Hematopoietic multipotent progenitor cell treated with erythropoietin and hydrocortisone succinate and interleukin-3 and kit ligand, for 15 days (in vitro differentiated cells): ENCODE results near the gene SYNRG.
A peak's percentile ranks its signal among the peaks of the same experiment; 100 is the strongest.
"Not testable (repeated sequence)": the region's sequence is repeated elsewhere in the genome, so short reads cannot be mapped to it uniquely, and the experiment has no call there.

Experiments used
- DNase-seq: peaks from one replicate; pipeline ENCODE4 v3.0.0-alpha.2; 2015; ENCODE audit warnings: low spot score

Gene SYNRG

GRCh38 chr17:37609170-37610040, at the start of gene SYNRG:
TSS of gene SYNRG (minus strand) at chr17:37609418. CDS start at chr17:37609355, 63 bp downstream.
- DNase-seq: peak; percentile 95

- no peak for DNase-seq
Observed at GRCh38 chr17:37657202-37657601, 48.0 kb upstream of the SYNRG start.

- DNase-seq: no peak
Observed at GRCh38 chr17:37651849-37652248, 42.6 kb upstream of the SYNRG start.

GRCh38 chr17:37650419-37651003, 41.3 kb upstream of the SYNRG start:
- peak; percentile 34 for DNase-seq

- DNase-seq: no peak
Observed at GRCh38 chr17:37648555-37648954, 39.3 kb upstream of the SYNRG start.

- DNase-seq: no peak
Observed at GRCh38 chr17:37647856-37648255, 38.6 kb upstream of the SYNRG start.

- no peak for DNase-seq
Observed at GRCh38 chr17:37643869-37644268, 34.7 kb upstream of the SYNRG start.

- DNase-seq: peak; percentile 98
Observed at GRCh38 chr17:37643118-37643766, 34.0 kb upstream of the SYNRG start, which contains the start of gene DDX52. TSS of gene DDX52 (minus strand) at chr17:37643446. CDS start at chr17:37643420, 26 bp downstream.

GRCh38 chr17:37642681-37643080, 33.5 kb upstream of the SYNRG start:
- DNase-seq: peak; percentile 37

GRCh38 chr17:37640015-37640414, 30.8 kb upstream of the SYNRG start:
- peak; percentile 42 for DNase-seq

GRCh38 chr17:37637956-37638355, 28.7 kb upstream of the SYNRG start:
- DNase-seq: no peak

- not testable (repeated sequence) for DNase-seq
Observed at GRCh38 chr17:37616430-37616829, 7.2 kb upstream of the SYNRG start.

GRCh38 chr17:37614823-37615222, 5.6 kb upstream of the SYNRG start:
- DNase-seq: no peak

GRCh38 chr17:37614391-37614790, 5.2 kb upstream of the SYNRG start:
- no peak for DNase-seq

- DNase-seq: no peak
Observed at GRCh38 chr17:37610971-37611370, 1.8 kb upstream of the SYNRG start.

- not testable (repeated sequence) for DNase-seq
Observed at GRCh38 chr17:37610041-37610420, 813 bp upstream of the SYNRG start.

GRCh38 chr17:37608351-37609169, 658 bp downstream of the SYNRG start:
- DNase-seq: peak; percentile 30

- DNase-seq: no peak
Observed at GRCh38 chr17:37607637-37608331, 1.4 kb downstream of the SYNRG start.

- no peak for DNase-seq
Observed at GRCh38 chr17:37605813-37606505, 3.3 kb downstream of the SYNRG start.

GRCh38 chr17:37605081-37605480, 4.1 kb downstream of the SYNRG start:
- no peak for DNase-seq

- DNase-seq: no peak
Observed at GRCh38 chr17:37604556-37604955, 4.7 kb downstream of the SYNRG start.
